EH (cell line): ENCODE measurements around the gene STK31.
"Not testable (repeated sequence)": the region's sequence is repeated elsewhere in the genome, so short reads cannot be mapped to it uniquely, and the experiment has no call there.

Experiments
- DNase-seq: peaks from one replicate; pipeline ENCODE4 v3.0.0-alpha.2; 2015; ENCODE audit warnings: low read depth

The STK31 gene

DNA sequence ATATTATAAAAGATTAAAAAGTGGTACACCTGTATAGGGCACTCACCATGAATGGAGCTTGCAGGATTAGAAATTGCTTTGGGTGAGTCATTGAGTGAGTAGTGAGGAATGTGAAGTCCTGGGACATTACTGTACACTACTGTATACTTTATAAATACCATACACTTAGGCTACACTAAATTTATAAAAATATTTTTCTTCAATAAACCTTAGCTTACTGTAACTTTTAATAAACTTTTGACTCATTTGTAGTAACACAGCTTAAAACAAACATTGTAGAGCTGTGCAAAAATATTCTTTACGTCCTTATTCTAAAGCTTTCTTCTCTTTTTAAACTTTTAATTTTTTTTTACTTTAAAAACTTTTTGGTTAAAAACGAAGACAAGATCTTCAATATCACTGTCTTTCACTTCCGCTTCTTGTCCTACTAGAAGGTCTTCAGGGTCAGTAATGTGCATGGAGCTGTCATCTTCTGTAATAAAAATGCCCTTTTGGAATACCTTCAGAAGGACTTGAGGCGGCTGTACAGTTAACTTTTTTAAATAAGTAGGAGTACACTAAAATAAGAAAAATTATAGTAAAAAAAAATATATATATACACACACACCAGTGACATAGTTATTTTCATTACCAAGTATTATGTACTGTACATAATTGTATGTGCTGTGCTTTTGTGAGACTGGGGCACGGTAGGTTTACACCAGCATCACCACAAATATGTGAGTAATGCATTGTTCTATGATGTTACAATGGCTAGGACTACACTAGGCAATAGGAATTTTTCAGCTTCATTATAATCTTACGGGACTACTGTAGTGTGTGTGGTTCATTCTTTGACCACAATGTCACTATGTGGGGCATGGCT lies 3.5 kb downstream of the STK31 start:
- DNase-seq = peak; percentile 85

GRCh38 chr7:23714150-23714464 lies 4.1 kb downstream of the STK31 start:
- no peak for DNase-seq

DNA sequence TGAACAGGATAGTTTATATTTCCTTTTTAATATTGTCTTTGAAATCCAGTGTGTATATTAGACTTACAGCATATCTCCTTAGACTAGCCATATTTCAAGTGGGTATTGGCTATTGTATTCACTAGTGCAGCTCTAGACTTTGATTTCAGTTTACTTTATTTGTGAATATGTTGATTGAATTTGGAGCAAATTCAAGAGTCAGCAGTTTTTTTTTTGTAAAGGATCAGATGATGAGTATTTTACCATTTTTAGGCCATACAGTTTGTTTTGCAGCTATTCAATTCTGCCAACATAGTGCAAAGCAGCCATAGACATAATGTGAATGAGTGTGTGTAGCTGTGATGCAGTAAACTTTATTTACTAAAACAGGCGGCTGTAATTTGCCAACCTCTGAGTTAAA lies 4.6 kb downstream of the STK31 start:
- no peak for DNase-seq

- no peak for DNase-seq
Measured at GRCh38 chr7:23715099-23715498, 5.1 kb downstream of the STK31 start.

DNA sequence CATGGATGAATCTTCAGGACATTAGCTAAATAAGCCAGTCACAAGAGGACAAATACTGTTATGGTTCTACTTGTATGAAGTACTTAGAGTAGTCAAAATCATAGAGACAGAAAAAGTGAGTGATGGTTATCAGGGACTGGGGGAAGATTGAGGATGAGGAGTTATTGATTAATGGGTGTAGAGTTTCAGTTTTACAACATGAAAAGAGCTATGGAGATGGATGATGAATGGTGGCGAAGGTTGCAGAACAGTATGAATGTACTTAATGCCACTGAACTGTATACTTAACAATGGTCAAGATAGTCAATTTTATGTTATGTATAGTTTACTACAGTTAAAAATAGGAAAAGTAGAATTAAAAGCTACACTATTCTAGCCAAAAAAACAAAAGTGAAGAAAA lies 7.8 kb downstream of the STK31 start:
- DNase-seq = no peak

- DNase-seq = no peak
Measured at GRCh38 chr7:23721456-23721855, 11.4 kb downstream of the STK31 start.

DNA sequence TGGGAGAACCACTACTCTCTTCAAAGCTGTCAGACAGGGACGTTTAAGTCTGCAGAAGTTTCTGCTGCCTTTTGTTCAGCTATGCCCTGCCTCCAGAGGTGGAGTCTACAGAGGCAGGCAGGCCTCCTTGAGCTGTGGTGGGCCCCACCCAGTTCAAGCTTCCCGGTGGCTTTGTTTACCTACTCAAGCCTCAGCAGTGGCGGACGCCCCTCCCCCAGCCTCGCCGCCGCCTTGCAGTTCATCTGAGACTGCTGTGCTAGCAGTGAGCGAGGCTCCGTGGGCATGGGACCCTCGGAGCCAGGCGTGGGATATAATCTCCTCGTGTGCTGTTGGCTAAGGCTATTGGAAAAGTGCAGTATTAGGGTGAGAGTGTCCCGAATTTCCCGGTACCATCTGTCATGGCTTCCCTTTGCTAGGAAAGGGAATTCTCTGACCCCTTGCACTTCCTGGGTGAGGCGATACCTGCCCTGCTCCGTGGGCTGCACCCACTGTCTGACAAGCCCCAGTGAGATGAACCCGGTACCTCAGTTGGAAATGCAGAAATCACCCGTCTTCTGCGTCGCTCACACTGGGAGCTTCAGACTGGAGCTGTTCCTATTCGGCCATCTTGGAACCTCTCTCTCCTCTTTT lies 12.7 kb downstream of the STK31 start:
- DNase-seq = not testable (repeated sequence)

GRCh38 chr7:23724113-23724512 lies 14.1 kb downstream of the STK31 start:
- DNase-seq = not testable (repeated sequence)

DNA sequence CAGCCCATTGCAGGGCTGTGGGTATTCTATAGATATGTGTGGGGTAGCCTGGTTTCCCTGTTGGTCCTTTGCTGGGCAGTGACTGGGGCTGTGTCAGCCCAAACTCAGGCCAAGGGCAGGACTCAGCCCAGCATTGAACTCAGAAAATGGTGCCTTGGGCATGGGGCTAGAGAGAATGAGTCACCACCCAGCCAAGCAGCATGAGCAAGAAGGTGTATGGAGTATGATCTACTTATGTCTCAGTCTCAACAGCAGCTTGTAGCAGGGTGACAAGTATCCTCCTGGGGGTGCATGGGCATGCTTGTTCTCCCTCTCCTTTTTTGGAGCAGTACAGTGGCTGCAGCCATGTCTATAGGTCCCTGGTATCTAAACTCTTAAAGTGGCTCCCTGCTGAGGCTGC lies 32.0 kb downstream of the STK31 start:
- DNase-seq = no peak

- no peak for DNase-seq
Measured at GRCh38 chr7:23743226-23743625, 33.2 kb downstream of the STK31 start.

GRCh38 chr7:23746629-23747028 lies 36.6 kb downstream of the STK31 start:
- DNase-seq = no peak

DNA sequence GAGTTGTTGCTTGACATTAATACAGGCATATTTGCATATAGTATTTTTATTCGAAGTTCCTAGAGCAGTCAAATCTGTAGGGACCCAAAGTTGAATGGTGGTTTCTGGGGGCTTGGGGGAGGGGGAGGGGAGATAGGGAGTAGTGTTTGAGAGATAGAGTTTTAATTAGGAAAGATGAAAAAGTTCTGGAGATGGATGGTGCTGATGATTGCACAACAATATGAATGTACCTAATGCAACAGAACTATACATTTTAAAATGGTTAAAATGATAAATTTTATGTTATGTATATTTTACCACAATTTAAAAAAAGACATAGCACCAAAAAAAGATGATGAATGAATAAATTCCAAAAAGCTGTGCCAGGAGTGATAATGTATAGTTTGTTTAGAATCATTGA lies 41.8 kb downstream of the STK31 start:
- no peak for DNase-seq

DNA sequence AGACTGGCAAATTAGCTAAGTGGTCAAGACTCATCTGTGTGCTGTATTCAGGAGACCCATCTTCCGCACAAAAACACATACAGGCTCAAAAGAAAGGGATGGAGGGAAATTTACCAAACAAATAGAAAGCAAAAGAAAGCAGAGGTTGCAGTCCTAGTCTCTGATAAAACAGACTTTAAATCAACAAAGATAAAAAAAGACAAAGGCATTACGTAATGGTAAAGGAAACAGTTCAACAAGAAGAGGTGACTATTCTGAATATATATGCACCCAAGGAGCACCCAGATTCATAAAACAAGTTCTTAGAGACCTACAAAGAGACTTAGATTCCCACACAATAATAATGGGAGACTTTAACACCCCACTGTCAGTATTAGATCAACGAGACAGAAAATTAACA lies 48.8 kb downstream of the STK31 start:
- not testable (repeated sequence) for DNase-seq

- DNase-seq = peak; percentile 3
Measured at GRCh38 chr7:23759671-23760391, 49.8 kb downstream of the STK31 start.

- DNase-seq = no peak
Measured at GRCh38 chr7:23765943-23766342, 55.9 kb downstream of the STK31 start.

DNA sequence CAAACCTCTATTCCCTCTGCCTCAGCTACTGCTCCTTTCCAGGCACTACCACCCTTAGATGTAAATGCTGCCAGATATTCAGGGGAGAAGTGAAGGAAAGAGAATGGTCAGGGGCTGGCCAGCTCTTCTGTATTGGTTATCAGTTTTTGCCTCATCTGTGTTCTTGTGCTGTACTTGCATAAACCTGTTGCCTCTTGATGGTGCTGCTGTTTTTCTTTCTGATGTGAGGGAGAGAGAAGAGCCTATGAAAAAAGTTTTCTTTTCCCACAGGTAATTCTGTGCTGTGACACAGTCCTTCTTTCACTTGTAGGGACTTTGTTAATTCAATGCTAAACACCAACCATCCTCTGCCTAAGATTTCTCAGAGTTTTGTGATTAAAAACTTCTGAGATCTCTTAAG lies 57.5 kb downstream of the STK31 start:
- no peak for DNase-seq

- no peak for DNase-seq
Measured at GRCh38 chr7:23768022-23768421, 58.0 kb downstream of the STK31 start.

DNA sequence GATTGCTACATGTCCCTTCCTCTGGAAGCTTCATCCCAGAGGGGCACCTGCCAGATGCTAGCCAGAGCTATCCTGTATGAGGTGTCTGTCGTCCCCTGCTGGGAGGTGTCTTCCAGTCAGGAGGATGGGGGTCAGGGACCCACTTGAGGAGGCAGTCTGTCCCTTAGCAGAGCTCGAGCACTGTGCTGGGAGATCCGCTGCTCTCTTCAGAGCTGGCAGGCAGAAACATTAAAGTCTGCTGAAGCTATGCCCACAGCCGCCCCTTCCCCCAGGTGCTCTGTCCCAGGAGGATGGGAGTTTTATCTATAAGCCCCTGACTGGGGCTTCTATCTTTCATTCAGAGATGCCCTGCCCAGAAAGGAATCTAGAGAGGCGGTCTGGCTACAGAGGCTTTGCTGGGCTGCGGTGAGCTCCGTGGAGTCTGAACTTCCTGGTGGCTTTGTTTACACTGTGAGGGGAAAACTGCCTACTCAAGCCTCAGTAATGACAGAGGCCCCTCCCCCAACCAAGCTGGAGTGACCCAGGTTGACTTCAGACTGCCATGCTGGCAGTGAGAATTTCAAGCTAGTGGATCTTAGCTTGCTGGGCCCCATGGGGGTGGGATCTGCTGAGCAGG lies 69.3 kb downstream of the STK31 start:
- DNase-seq = not testable (repeated sequence)

GRCh38 chr7:23783115-23783514 lies 73.1 kb downstream of the STK31 start:
- DNase-seq = no peak

GRCh38 chr7:23787272-23787671 lies 77.3 kb downstream of the STK31 start:
- no peak for DNase-seq

GRCh38 chr7:23788843-23789242 lies 78.8 kb downstream of the STK31 start:
- DNase-seq = no peak

GRCh38 chr7:23791721-23792120 lies 81.7 kb downstream of the STK31 start:
- no peak for DNase-seq
